IMR-90 (cell line): Measurements from ENCODE around the gene GPHB5. TPM values are rescaled to one million over a fixed set of nuclear protein-coding genes. Genes with fewer than 3 reads are reported as not detected.
"Not testable (repeated sequence)": the region's sequence is repeated elsewhere in the genome, so short reads cannot be mapped to it uniquely, and the experiment has no call there.

Experiments used
- ATAC-seq: fragments of 200-7000 bp; cut with Tn5 transposase; 2 replicates; pipeline ENCODE4 v1.9.1; 2020; ENCODE audit warnings: low read depth, mild to moderate bottlenecking, moderate library complexity
- BruUV-seq: library from RNA; stranded (reverse); fragments of 400-500 nt; replicated peaks from 2 replicates; lab custom pipeline; 2021; lab: Mats Ljungman, UMichigan
- CTCF ChIA-PET: fragments of 300-600 bp; formaldehyde crosslinking; extraction: SDS; loops from one replicate; lab custom pipeline; 2021; ENCODE audit warnings: antibody characterized with exemption; lab: Yijun Ruan, JAX
- POLR2A ChIA-PET: fragments of 300-600 bp; sonication (Branson Sonifier 250); formaldehyde crosslinking; loops from one replicate; lab custom pipeline; 2022; ENCODE audit warnings: antibody characterized with exemption; ENCODE audit not compliant: unreplicated experiment; lab: Charles Lee
- DNase-seq: peaks from one replicate; pipeline ENCODE4 v3.0.0; 2013
- H2AFZ ChIP-seq: replicated peaks from 2 replicates; pipeline ENCODE3; 2013; ENCODE audit warnings: low read length, mild to moderate bottlenecking; ENCODE audit not compliant: poor library complexity
- H2AK5ac ChIP-seq: 2 replicates; pipeline ENCODE4 v1.6.1; 2013; ENCODE audit warnings: low read depth, low read length, inconsistent platforms
- H2AK9ac ChIP-seq: replicated peaks from 2 replicates; pipeline ENCODE3; 2013; ENCODE audit warnings: mild to moderate bottlenecking, low read depth, low read length, moderate library complexity; ENCODE audit not compliant: poor library complexity
- H2BK120ac ChIP-seq: 2 replicates; pipeline ENCODE4 v1.6.1; 2013; ENCODE audit warnings: low read depth, low read length, inconsistent platforms
- H2BK15ac ChIP-seq: 3 replicates; pipeline ENCODE4 v1.6.1; 2013; ENCODE audit warnings: low read depth, low read length, inconsistent platforms
- H2BK20ac ChIP-seq: 2 replicates; pipeline ENCODE4 v1.6.1; 2013; ENCODE audit warnings: low read depth, mild to moderate bottlenecking, inconsistent platforms, low read length, moderate library complexity
- H2BK5ac ChIP-seq: 2 replicates; pipeline ENCODE4 v1.6.1; 2013; ENCODE audit warnings: mild to moderate bottlenecking, low read depth, low read length, inconsistent platforms; ENCODE audit not compliant: poor library complexity, severe bottlenecking
- H3K14ac ChIP-seq: replicated peaks from 2 replicates; pipeline ENCODE4 v1.6.1; 2013; ENCODE audit warnings: low read depth, low read length, inconsistent platforms
- H3K18ac ChIP-seq: 2 replicates; pipeline ENCODE4 v1.6.1; 2013; ENCODE audit warnings: low read depth, low read length, control low read depth
- H3K23ac ChIP-seq: 2 replicates; pipeline ENCODE4 v1.6.1; 2013; ENCODE audit warnings: low read depth, low read length, inconsistent platforms
- H3K27ac ChIP-seq: 2 replicates; pipeline ENCODE4 v1.5.1; 2013; ENCODE audit warnings: mild to moderate bottlenecking, control low read depth, low read length; ENCODE audit not compliant: insufficient read depth
- H3K27me3 ChIP-seq: 2 replicates; pipeline ENCODE4 v1.6.1; 2013; ENCODE audit warnings: low read length; ENCODE audit not compliant: control insufficient read depth, insufficient read depth
- H3K36me3 ChIP-seq: 2 replicates; pipeline ENCODE4 v1.6.1; 2013; ENCODE audit warnings: low read length, mixed read lengths; ENCODE audit not compliant: control insufficient read depth, insufficient read depth
- H3K4ac ChIP-seq: 2 replicates; pipeline ENCODE4 v1.6.1; 2013; ENCODE audit warnings: low read depth, low read length, inconsistent platforms
- H3K4me1 ChIP-seq: 2 replicates; pipeline ENCODE4 v1.6.1; 2013; ENCODE audit warnings: low read length, mixed read lengths; ENCODE audit not compliant: control insufficient read depth, insufficient read depth
- H3K4me2 ChIP-seq: 2 replicates; pipeline ENCODE4 v1.6.1; 2013; ENCODE audit warnings: low read depth, mild to moderate bottlenecking, control low read depth, low read length, moderate library complexity
- H3K4me3 ChIP-seq: 2 replicates; pipeline ENCODE4 v1.5.1; 2013; ENCODE audit warnings: low read depth, mild to moderate bottlenecking, control low read depth, low read length, moderate library complexity; ENCODE audit not compliant: insufficient read depth
- H3K56ac ChIP-seq: 2 replicates; pipeline ENCODE4 v1.6.1; 2013; ENCODE audit warnings: low read length, inconsistent platforms; ENCODE audit not compliant: insufficient read depth; ENCODE audit errors: extremely low read depth
- H3K79me1 ChIP-seq, 2 experiments: 2 replicates each; pipeline ENCODE4 v1.6.1; 2013; ENCODE audit warnings: low read length in 2 of 2, inconsistent platforms in 1 of 2, low read depth in 1 of 2
- H3K9ac ChIP-seq: 2 replicates; pipeline ENCODE4 v1.6.1; 2013; ENCODE audit warnings: low read depth, low read length, control low read depth
- H3K9me1 ChIP-seq: 2 replicates; pipeline ENCODE4 v1.6.1; 2013; ENCODE audit warnings: low read length, inconsistent platforms; ENCODE audit not compliant: insufficient read depth
- H3K9me3 ChIP-seq: 2 replicates; pipeline ENCODE4 v1.6.1; 2013; ENCODE audit warnings: low read length; ENCODE audit not compliant: control insufficient read depth, insufficient read depth
- H4K20me1 ChIP-seq: 2 replicates; pipeline ENCODE4 v1.6.1; 2013; ENCODE audit warnings: low read length, inconsistent platforms; ENCODE audit not compliant: insufficient read depth
- H4K5ac ChIP-seq: 2 replicates; pipeline ENCODE4 v1.6.1; 2013; ENCODE audit warnings: mild to moderate bottlenecking, low read depth, low read length, control low read depth
- H4K8ac ChIP-seq, 2 experiments: 2 replicates each; pipeline ENCODE4 v1.6.1; 2013; ENCODE audit warnings: low read depth in 2 of 2, low read length in 2 of 2, control low read depth in 1 of 2, inconsistent platforms in 1 of 2
- H4K91ac ChIP-seq: 2 replicates; pipeline ENCODE4 v1.6.1; 2013; ENCODE audit warnings: low read depth, low read length, inconsistent platforms; ENCODE audit not compliant: insufficient read depth
- WGBS, 2 experiments: methylation state at CpG; one replicate each; pipeline versions ENCODE4 v1.1.5 to v1.1.7; 2013; ENCODE audit warnings: missing lambda C conversion rate in 2 of 2; ENCODE audit not compliant: insufficient read length in 1 of 2; ENCODE audit errors: extremely low coverage in 2 of 2; 5-methylcytosine and 5-hydroxymethylcytosine counted together
- dilution Hi-C: fragments of 300-500 bp; cut with HindIII; formaldehyde crosslinking; loops from one replicate; pipeline ENCODE4 v1.14.3; 2018; ENCODE audit warnings: low sequenced_read_pairs; ENCODE audit not compliant: unreplicated experiment
- in situ Hi-C: fragments of 300-500 bp; cut with MboI; formaldehyde crosslinking; loops from 3 replicates; pipeline ENCODE4 v1.14.3; 2019; ENCODE audit warnings: low sequenced_read_pairs, inconsistent platforms, mixed read lengths
- intact Hi-C: fragments of 100-400 bp; cut with micrococcal nuclease; formaldehyde crosslinking; loops from 2 replicates; pipeline ENCODE4 v1.10.0; 2022
- polyA plus RNA-seq, 3 experiments: library from polyadenylated mRNA; depleted of rRNA; stranded (reverse); fragments of >200 nt; gene quantifications; 2 replicates each; pipeline ENCODE4 v1.2.3, GENCODE V29; 2012; ENCODE audit warnings: low replicate concordance in 1 of 3
- total RNA-seq: library from RNA; depleted of rRNA; stranded (reverse); fragments of >200 nt; gene quantifications from 2 replicates; pipeline ENCODE4 v1.2.3, GENCODE V29; 2012

GPHB5 gene
- total and polyA plus RNA-seq, 2 of the 4 experiments (the other 2 are of a cell fraction) = not detected

DNA sequence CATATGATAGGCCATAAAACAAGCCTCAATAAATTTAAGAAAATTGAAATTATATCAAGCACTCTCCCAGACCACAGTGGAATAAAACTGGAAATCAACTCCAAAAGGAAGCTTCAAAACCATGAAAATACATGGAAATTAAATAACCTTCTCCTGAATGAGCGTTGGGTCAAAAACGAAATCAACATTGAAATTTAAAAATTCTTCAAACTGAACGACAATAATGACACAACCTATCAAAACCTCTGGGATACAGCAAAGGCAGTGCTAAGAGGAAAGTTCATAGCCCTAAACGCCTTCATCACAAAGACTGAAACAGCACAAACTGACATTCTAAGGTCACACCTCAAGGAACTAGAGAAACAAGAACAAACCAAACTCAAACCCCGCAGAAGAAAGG is 14.3 kb downstream of the GPHB5 start:
- H3K4me1 ChIP-seq, H4K91ac ChIP-seq, H3K14ac ChIP-seq, H3K4me2 ChIP-seq, H2AK5ac ChIP-seq, dilution Hi-C loops, H3K9me1 ChIP-seq, intact Hi-C loops, H4K8ac ChIP-seq, H3K27ac ChIP-seq, H3K4ac ChIP-seq, H3K36me3 ChIP-seq, in situ Hi-C loops, BruUV-seq, H3K9ac ChIP-seq, DNase-seq, H2BK120ac ChIP-seq, H4K5ac ChIP-seq, H3K79me1 ChIP-seq, H3K18ac ChIP-seq, POLR2A ChIA-PET, H2BK20ac ChIP-seq, ATAC-seq, H3K4me3 ChIP-seq, H3K23ac ChIP-seq, H2BK5ac ChIP-seq, H2AK9ac ChIP-seq, H3K9me3 ChIP-seq, H2BK15ac ChIP-seq, H2AFZ ChIP-seq, H3K56ac ChIP-seq, H3K27me3 ChIP-seq, H4K20me1 ChIP-seq, CTCF ChIA-PET: not testable (repeated sequence)
- no CpG with 5 or more reads among the region's 5 CpGs for WGBS, 2 experiments
